ENCODE measurements around the gene ETFA. TPM values are rescaled to one million over a fixed set of nuclear protein-coding genes. Genes with fewer than 3 reads are reported as not detected.
A peak's percentile ranks its signal among the peaks of the same experiment; 100 is the strongest.

Gene ETFA
- total and polyA plus RNA-seq, 9 of the 15 experiments (the other 6 are each of a cell fraction or from before 2014, with no cell fraction given), result 130 to 543 (median 232) TPM

DNA sequence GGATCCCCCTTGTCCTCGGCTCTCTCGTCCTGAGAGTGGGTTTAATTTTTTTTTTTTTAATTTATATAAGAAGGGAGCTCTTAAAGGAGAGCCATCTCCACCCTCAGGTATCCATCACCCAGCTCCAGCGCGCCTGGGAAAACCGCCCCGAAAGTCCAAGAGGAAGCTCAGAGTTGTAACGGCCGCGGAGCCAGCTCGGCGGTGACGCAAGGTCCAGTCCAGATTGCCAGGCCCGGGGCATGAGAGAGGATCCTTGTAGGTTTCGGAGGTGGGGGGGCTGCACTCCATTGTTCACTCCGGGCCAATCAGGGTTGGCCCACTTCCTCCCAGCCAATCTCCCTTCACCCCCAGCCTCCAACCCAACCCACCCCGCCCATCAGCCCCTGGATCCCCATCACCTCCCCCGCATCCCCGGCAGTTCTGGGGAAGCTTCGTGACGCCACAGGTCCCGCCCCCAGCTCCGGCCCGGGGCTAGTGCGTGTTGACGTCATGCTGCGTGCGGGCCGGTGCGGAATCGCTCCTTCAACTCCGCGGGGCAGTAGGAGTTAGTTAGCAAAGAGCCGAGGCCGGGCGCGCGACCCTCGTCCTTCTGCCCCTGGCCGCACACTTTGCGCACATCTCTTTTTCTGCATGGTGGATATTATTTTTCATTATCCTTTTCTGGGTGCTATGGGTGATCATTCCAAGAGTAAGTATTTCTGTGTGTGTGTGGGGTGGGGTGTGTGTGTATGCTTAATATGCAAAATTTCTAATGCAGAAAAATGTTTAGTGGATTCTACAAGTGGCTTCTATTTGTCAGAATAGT, 25.2 kb upstream of the ETFA start, which contains the start of gene ISL2 (continued):
- TF ChIP-seq, protein P1, sequence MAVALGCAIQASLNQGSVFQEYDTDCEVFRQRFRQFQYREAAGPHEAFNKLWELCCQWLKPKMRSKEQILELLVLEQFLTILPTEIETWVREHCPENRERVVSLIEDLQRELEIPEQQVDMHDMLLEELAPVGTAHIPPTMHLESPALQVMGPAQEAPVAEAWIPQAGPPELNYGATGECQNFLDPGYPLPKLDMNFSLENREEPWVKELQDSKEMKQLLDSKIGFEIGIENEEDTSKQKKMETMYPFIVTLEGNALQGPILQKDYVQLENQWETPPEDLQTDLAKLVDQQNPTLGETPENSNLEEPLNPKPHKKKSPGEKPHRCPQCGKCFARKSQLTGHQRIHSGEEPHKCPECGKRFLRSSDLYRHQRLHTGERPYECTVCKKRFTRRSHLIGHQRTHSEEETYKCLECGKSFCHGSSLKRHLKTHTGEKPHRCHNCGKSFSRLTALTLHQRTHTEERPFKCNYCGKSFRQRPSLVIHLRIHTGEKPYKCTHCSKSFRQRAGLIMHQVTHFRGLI (CRISPR knock-in tag; IDR thresholded peaks at IDR 0.05), result no peak
- TF ChIP-seq, protein P2, sequence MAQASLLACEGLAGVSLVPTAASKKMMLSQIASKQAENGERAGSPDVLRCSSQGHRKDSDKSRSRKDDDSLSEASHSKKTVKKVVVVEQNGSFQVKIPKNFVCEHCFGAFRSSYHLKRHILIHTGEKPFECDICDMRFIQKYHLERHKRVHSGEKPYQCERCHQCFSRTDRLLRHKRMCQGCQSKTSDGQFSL (CRISPR knock-in tag; IDR thresholded peaks at IDR 0.05), result peak; percentile 97
- TF ChIP-seq, protein P2 (tag; IDR thresholded peaks at IDR 0.05), result peak in 1 of 2 experiments; percentile 93; a peak in 2 of 4 replicates
- no peak for TF ChIP-seq GTF2A2 (tag; IDR thresholded peaks at IDR 0.05)
- TF ChIP-seq EWSR1 (IDR thresholded peaks at IDR 0.05; ENCODE audit: borderline replicate concordance, low read depth, partially characterized antibody), result no peak
- peak; percentile 66; the same call in 1 of the 2 replicates for TF ChIP-seq C11orf30 (IDR thresholded peaks at IDR 0.05; ENCODE audit: low read depth)
- TF ChIP-seq, protein P3, sequence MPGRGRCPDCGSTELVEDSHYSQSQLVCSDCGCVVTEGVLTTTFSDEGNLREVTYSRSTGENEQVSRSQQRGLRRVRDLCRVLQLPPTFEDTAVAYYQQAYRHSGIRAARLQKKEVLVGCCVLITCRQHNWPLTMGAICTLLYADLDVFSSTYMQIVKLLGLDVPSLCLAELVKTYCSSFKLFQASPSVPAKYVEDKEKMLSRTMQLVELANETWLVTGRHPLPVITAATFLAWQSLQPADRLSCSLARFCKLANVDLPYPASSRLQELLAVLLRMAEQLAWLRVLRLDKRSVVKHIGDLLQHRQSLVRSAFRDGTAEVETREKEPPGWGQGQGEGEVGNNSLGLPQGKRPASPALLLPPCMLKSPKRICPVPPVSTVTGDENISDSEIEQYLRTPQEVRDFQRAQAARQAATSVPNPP (IDR thresholded peaks at IDR 0.05; ENCODE audit: borderline replicate concordance, insufficient read depth, insufficient read length), result no peak
- TF ChIP-seq, protein P4, sequence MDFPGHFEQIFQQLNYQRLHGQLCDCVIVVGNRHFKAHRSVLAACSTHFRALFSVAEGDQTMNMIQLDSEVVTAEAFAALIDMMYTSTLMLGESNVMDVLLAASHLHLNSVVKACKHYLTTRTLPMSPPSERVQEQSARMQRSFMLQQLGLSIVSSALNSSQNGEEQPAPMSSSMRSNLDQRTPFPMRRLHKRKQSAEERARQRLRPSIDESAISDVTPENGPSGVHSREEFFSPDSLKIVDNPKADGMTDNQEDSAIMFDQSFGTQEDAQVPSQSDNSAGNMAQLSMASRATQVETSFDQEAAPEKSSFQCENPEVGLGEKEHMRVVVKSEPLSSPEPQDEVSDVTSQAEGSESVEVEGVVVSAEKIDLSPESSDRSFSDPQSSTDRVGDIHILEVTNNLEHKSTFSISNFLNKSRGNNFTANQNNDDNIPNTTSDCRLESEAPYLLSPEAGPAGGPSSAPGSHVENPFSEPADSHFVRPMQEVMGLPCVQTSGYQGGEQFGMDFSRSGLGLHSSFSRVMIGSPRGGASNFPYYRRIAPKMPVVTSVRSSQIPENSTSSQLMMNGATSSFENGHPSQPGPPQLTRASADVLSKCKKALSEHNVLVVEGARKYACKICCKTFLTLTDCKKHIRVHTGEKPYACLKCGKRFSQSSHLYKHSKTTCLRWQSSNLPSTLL (IDR thresholded peaks at IDR 0.05), result peak; percentile 74
- no peak for TF ChIP-seq MYBL2 (IDR thresholded peaks at IDR 0.05; ENCODE audit: low read depth)
- no peak for TF ChIP-seq MYBL2 (CRISPR knock-in tag; IDR thresholded peaks at IDR 0.05; ENCODE audit: borderline replicate concordance)
- no peak for TF ChIP-seq NR1H2 (CRISPR knock-in tag; IDR thresholded peaks at IDR 0.05)
- TF ChIP-seq, protein P5, sequence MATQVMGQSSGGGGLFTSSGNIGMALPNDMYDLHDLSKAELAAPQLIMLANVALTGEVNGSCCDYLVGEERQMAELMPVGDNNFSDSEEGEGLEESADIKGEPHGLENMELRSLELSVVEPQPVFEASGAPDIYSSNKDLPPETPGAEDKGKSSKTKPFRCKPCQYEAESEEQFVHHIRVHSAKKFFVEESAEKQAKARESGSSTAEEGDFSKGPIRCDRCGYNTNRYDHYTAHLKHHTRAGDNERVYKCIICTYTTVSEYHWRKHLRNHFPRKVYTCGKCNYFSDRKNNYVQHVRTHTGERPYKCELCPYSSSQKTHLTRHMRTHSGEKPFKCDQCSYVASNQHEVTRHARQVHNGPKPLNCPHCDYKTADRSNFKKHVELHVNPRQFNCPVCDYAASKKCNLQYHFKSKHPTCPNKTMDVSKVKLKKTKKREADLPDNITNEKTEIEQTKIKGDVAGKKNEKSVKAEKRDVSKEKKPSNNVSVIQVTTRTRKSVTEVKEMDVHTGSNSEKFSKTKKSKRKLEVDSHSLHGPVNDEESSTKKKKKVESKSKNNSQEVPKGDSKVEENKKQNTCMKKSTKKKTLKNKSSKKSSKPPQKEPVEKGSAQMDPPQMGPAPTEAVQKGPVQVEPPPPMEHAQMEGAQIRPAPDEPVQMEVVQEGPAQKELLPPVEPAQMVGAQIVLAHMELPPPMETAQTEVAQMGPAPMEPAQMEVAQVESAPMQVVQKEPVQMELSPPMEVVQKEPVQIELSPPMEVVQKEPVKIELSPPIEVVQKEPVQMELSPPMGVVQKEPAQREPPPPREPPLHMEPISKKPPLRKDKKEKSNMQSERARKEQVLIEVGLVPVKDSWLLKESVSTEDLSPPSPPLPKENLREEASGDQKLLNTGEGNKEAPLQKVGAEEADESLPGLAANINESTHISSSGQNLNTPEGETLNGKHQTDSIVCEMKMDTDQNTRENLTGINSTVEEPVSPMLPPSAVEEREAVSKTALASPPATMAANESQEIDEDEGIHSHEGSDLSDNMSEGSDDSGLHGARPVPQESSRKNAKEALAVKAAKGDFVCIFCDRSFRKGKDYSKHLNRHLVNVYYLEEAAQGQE (IDR thresholded peaks at IDR 0.05; ENCODE audit: borderline replicate concordance), result no peak
- TF ChIP-seq, protein P5 (CRISPR knock-in tag; IDR thresholded peaks at IDR 0.05; ENCODE audit: low read depth), result no peak
